SHP77 treated with DMSO at 0.1 percent for 48 hours (cell line): Measurements from ENCODE around the gene TBCEL.

Source experiments
- DNase-seq: peaks from one replicate; lab custom pipeline; 2025; lab: John Stamatoyannopoulos, UW

TBCEL gene

GRCh38 chr11:121063728-121064127 is 39.8 kb downstream of the TBCEL start:
- DNase-seq = no peak

GRCh38 chr11:121066623-121067022 is 42.7 kb downstream of the TBCEL start:
- no peak for DNase-seq

GRCh38 chr11:121067026-121067425 is 43.1 kb downstream of the TBCEL start:
- DNase-seq = no peak

DNA sequence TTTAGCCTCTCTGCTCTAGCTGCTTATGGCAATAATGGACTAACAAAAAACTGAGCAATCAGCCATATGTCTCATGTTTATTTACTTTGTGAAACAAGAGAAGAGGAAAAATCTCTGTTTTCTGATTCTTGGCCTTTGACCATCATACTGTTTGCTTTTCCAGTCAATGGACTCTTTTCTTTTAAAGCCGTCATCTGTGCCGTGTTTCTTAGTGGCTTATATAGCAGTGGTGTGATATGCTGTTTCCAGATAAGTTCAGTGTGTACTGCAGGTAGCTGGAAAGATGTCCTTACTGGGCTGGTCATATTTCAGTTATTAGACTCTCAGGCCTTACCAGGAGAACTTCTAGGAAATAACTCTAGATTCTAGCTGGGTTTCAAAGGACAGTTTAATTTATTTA is 43.6 kb downstream of the TBCEL start:
- peak; percentile 11 for DNase-seq

DNA sequence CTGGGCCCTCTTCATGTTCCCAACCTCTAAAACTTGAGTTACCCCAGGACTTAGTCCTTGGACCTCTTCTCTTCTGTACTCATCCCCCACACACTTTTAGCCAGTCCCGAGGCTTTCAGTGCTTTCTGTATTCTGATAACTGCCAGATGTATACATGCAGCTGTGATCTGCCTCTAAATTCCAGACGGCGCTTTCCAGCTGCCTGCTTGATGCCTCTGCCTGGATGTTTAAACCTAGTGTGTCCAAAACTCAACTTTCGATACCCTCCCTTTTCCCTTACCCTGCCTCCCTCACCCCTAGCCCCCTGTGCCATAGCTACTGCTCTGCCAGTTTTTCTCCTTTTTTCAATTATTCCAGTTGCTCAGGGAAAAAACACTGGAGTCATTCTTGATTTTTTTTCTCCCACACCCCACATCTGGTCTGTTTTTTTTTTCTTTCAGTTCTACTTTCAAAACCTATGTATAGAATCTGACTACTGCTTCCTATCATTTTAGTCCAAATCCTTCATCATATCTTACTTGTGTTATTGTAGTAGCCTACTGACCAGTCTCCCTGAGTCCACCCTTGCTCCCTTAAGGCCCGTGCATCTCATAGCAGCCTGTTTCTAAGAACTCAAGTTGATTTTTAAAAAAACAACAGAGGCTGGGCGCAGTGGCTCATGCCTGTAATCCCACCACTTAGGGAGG is 44.2 kb downstream of the TBCEL start:
- no peak for DNase-seq

DNA sequence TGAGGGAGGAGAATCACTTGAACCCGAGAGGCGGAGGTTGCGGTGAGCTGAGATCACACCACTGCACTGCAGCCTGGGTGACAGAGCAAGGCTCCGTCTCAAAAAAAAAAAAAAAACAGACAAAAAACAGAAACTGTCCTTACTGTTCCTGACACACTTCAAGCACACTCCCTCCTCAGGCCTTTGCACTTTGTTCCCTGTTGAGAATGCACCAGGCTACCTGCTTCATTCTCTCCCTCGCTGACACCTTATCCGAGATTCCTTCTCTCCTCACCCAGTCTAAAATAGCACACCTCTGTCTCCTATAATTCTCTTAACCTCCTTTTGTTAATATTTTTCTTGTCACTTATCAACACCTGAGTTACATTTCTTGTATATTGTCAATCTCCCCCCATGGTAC is 44.9 kb downstream of the TBCEL start:
- DNase-seq = no peak

DNA sequence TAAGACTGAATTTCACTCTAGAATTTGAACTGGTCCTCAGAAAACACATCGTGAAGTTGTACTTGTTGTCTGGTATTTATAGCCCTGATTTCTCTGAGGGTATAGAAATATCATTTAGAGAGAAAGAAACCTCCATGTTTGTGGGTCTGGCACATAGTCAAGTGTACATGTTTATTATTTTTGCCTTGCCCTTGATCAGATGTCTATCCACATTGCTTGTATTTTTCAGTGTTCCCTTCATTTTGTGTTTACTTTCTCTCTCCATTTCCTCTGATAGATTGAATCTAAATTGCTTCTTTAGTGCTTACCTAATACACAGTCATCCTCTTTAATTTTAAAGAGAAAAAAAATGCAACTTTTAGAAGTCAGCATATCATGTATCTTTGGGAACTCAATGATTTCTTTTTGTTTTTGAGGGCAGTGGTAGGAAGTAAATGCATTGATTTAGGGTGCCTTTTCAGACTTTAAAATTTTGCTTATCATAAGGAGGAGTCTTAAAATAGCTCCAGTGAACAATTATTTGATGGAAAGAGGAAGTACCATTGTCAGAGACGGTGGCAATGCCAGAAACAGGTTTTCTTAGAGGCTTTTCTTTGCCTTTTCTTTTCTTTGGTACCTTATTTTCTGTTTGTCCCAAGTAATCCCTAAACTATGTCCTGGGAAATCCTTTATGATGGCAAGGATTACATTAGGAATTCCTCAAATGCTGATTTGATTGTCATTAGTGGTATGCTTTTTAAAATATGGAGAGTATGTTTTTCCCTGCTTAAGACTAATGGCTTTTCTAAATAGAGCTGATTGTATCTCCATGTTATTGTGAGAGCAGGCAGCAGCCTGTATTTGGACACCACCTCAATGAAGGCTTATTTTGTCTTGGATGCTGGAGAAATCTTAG is 47.3 kb downstream of the TBCEL start:
- no peak for DNase-seq

- DNase-seq = no peak
Observed at GRCh38 chr11:121071846-121072450, 48.0 kb downstream of the TBCEL start.

- DNase-seq = no peak
Observed at GRCh38 chr11:121081321-121081720, 57.4 kb downstream of the TBCEL start.

GRCh38 chr11:121082219-121082618 is 58.3 kb downstream of the TBCEL start:
- no peak for DNase-seq

GRCh38 chr11:121082670-121083069 is 58.8 kb downstream of the TBCEL start:
- DNase-seq = no peak

DNA sequence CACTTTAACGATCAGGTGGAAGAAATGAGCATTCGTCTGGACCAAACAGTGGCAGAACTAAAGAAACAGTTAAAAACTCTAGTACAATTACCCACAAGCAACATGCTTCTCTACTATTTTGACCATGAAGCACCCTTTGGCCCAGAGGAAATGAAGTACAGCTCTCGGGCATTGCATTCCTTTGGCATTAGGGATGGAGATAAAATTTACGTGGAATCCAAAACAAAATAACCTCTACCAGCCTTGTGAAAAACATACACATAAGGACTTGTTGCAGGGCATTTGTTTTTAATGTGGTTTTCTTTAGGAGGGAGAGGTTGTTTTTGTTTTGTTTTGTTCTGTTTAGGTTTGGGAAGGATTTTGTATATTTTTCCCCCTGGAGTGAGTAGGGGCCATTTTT is 63.0 kb downstream of the TBCEL start:
- DNase-seq = no peak

DNA sequence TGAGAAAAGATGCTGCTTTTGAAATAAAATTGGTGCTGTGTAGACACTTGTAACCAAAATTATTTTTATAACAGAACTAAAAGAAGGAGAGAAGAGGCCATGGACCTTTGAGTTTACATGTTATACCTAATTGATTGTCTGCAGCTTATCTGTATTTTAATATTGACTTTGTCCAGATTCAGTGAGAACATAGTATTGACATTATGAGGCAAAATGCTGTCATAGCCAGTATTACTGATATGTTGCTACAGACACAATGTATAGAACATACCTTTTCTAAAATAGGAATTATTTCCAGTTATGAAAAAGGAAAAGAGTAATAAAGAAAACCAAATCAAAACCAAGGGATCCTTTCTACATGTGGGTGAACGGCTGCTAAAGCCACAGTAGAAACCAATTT is 65.7 kb downstream of the TBCEL start:
- no peak for DNase-seq

DNA sequence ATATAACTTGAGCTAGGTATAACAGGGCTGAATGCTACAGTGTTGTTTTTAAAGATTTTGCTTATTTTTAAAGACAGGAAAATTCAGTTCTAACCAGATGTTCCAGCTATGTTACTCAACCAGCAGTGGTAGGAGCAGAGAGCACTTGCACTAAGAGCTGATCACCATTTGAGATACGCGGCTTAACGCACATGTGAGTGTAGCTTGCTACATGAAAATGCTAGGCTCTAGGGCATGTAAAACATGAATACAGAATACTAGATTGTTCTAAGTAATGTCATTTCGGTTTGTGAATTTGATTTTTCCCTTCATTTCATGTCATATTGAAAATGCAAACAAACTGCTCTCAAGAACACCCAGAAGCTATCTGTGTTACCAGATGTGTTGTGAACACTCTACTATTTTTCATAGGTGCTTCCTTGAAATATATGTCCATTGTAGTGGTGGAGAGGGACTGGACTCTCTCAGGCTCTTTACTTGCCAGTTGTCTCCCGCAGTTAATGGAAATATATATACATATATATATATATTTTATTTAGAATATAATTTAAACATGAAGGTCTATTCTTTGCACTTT is 66.3 kb downstream of the TBCEL start:
- DNase-seq = no peak

GRCh38 chr11:121091492-121092152 is 67.7 kb downstream of the TBCEL start:
- DNase-seq = no peak

DNA sequence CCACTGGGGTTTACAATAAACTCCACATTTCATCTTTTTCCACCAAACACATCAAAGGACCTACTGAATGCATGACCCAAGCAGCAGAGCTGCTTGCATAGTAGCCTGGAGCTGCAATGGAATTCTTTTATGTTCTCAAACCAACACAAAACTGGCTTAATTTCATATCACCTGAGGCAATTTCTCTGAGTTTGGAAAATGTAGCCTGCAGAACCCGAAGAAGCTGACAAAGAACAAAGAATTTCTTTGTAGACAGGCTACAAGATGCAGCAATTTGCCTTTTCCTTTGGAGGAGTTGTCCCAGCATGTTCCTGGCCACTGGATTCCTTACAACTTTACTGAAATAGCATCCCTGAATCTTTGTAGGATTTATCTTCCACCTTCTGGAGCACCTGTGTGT is 71.7 kb downstream of the TBCEL start:
- DNase-seq = no peak

DNA sequence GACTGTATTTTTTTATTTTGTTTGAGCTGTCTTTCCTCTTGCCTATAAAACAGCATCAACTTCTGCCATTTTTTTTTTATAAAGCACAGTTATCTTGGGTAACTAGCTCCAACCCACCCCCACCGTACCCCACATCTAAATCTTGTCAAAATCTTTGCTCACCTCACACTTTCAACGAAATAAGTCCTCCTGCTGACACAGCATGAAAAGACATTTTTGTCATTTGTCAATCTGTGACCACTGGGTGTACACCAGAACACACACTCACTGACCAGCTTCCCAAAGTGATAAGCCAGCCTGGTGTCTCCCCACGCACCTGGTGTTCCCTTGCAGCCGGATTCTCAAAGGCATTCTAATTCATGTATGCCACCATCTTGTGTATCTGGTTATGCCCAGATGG is 75.5 kb downstream of the TBCEL start:
- no peak for DNase-seq

DNA sequence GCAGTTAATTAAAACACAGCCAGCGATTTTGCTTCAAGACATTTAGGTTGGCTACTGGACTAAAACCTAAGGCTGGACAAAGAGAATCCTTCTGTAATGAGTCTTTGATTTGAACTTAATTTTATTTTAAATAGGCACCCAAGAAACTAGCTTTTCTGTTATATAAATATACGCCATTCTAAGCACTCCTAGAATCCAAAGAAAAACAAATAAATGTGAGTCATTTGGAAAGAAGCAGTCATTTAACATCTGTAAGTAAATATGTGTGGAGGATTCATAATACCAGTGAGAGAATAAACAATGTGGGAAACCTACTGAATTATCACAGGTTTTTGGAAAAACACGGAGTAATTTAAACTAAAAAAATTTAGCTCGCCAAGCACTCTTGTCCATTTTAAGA is 76.0 kb downstream of the TBCEL start:
- no peak for DNase-seq

- no peak for DNase-seq
Observed at GRCh38 chr11:121100943-121101342, 77.0 kb downstream of the TBCEL start, which contains the start of gene TECTA. TECTA (plus strand) TSS chr11:121101243; CDS start chr11:121102666, 1,423 bp downstream.

DNA sequence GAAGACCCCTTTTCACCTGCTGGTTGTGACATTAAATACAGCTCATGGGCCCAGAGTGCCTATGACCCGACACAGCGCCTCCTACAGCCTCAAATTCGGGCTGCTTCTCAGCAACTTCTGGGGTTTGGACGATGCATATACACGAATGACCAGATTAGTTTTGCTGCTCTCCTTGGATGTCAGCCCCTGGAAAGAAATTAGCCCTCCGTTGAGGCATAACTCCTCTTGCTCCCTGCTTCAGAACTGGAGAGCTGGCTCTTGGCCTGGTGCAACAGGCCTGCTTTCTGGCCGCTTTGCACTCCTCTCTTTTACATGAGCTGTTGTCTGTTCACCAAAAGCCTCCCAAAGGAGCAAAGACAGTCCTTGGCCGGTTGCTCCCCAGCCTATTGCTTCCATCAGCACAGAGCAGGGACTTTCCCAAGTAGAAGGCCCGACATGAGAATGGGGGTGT is 80.4 kb downstream of the TBCEL start:
- DNase-seq = no peak

- DNase-seq = no peak
Observed at GRCh38 chr11:121105063-121105480, 81.2 kb downstream of the TBCEL start.
